Tibial nerve (tissue), 4 donors: Measurements from ENCODE around the gene TXN2. TPM values are rescaled to one million over a fixed set of nuclear protein-coding genes. Genes with fewer than 3 reads are reported as not detected.
"Not testable (repeated sequence)": the region's sequence is repeated elsewhere in the genome, so short reads cannot be mapped to it uniquely, and the experiment has no call there.

Experiments used
- DNase-seq, 2 donors: peaks; one replicate each; pipeline ENCODE4 v3.0.0-alpha.2; 2019; ENCODE audit warnings: low spot score in 2 of 2
- H3K27ac ChIP-seq, 4 donors: fragments of 200-600 bp; sonication (generic) in 3 of 4; one replicate each; pipeline ENCODE4 v1.5.1; 2017 to 2019; ENCODE audit warnings: mild to moderate bottlenecking in 1 of 4
- H3K27me3 ChIP-seq, 2 donors: fragments of 200-600 bp; sonication (generic) in 1 of 2; one replicate each; pipeline versions ENCODE4 v1.5.1 to v1.6.0; 2017 to 2019
- H3K36me3 ChIP-seq, 3 donors: fragments of 200-600 bp; sonication (generic); one replicate each; pipeline ENCODE4 v1.5.1; 2018 to 2019
- H3K4me1 ChIP-seq, 4 donors: fragments of 200-600 bp; sonication (generic) in 3 of 4; one replicate each; pipeline ENCODE4 v1.5.1; 2017 to 2019
- H3K4me3 ChIP-seq, 4 donors: fragments of 200-600 bp; sonication (generic) in 3 of 4; one replicate each; pipeline ENCODE4 v1.5.1; 2017 to 2019; ENCODE audit warnings: mild to moderate bottlenecking in 1 of 4, moderate library complexity in 1 of 4
- H3K9me3 ChIP-seq, 4 donors: fragments of 200-600 bp; sonication (generic) in 3 of 4; one replicate each; pipeline ENCODE4 v1.5.1; 2017 to 2019
- CTCF ChIP-seq, 5 experiments: fragments of 200-600 bp in 3 of 5; fragments of 450-650 bp in 2 of 5; sonication (generic) in 3 of 5; IDR thresholded peaks; one replicate each; pipeline ENCODE4 v1.5.1; 2016 to 2019; ENCODE audit warnings: antibody characterized with exemption in 5 of 5, mild to moderate bottlenecking in 3 of 5, moderate library complexity in 2 of 5
- EP300 ChIP-seq, 2 donors: sonication (generic); formaldehyde crosslinking; IDR thresholded peaks; one replicate each; pipeline ENCODE4 v1.6.1; 2017; ENCODE audit warnings: antibody characterized with exemption in 2 of 2, mild to moderate bottlenecking in 1 of 2
- POLR2A ChIP-seq, 2 donors: fragments of 450-650 bp; IDR thresholded peaks; one replicate each; pipeline ENCODE4 v1.6.1; 2017; ENCODE audit warnings: antibody characterized with exemption in 2 of 2, mild to moderate bottlenecking in 2 of 2, moderate library complexity in 2 of 2
- WGBS, 2 donors: methylation state at CpG; one replicate each; pipeline ENCODE4 v1.1.5; 2018; 5-methylcytosine and 5-hydroxymethylcytosine counted together
- total RNA-seq, 4 donors: library from RNA; depleted of rRNA; stranded (reverse); fragments of >200 nt; gene quantifications; one replicate each; pipeline ENCODE4 v1.1.0, GENCODE V29; 2016

Gene TXN2
- total RNA-seq, 4 donors from 2014 or later = 50.4 to 83.5 (median 68.0) TPM

GRCh38 chr22:36454916-36455570 lies 26.4 kb downstream of the TXN2 start:
- WGBS, 2 donors = 2% methylated on average over 33 to 56 of the region's 61 CpGs
- Histone ChIP-seq H3K27me3 (no peaks in the 10 kb centered on the region), H3K4me1 (peaks cover 0 to 47% (median 18%) of the 10 kb centered on the region in 4 donors), H3K27ac (peak overlapping the region; percentile 71 to 92 (median 78)), H3K36me3 (no peaks in the 10 kb centered on the region), H3K9me3 (no peaks in the 10 kb centered on the region), H3K4me3 (peak overlapping the region; percentile 36 to 55 (median 52))
- DNase-seq = peak; percentile 78 to 79
- TF ChIP-seq POLR2A (IDR thresholded peaks at IDR 0.05) (peak in 1 of 2 donors; percentile 66), CTCF (IDR thresholded peaks at IDR 0.05) (peak in 1 of 5 experiments; percentile 11), EP300 (IDR thresholded peaks at IDR 0.05) (peak in 1 of 2 donors; percentile 82)

GRCh38 chr22:36453855-36454378 lies 27.5 kb downstream of the TXN2 start:
- Histone ChIP-seq H3K9me3 (no peaks in the 10 kb centered on the region), H3K27me3 (no peaks in the 10 kb centered on the region), H3K4me1 (peaks cover 0 to 47% (median 18%) of the 10 kb centered on the region in 4 donors), H3K4me3 (no peak overlapping the region), H3K36me3 (no peaks in the 10 kb centered on the region), H3K27ac (peak overlapping the region in 3 of 4 donors; percentile 72 to 92 (median 84))
- TF ChIP-seq CTCF (IDR thresholded peaks at IDR 0.05) = no peak
- no peak for TF ChIP-seq POLR2A (IDR thresholded peaks at IDR 0.05)
- TF ChIP-seq EP300 (IDR thresholded peaks at IDR 0.05) = no peak
- WGBS, 2 donors = 94% methylated on average over 16 of the region's 16 CpGs
- DNase-seq = no peak

- not testable (repeated sequence) for H3K36me3 ChIP-seq, H3K9me3 ChIP-seq, H3K4me3 ChIP-seq, DNase-seq, H3K27me3 ChIP-seq
- H3K4me1 ChIP-seq = peaks cover 0 to 42% (median 18%) of the 10 kb centered on the region in 4 donors
- WGBS, 2 donors = 81% methylated on average over 5 of the region's 5 CpGs
- peak overlapping the region in 3 of 4 donors; percentile 13 to 92 (median 84) for H3K27ac ChIP-seq
These were observed 28.3 kb downstream of the TXN2 start for GRCh38 chr22:36452978-36453607.

DNA sequence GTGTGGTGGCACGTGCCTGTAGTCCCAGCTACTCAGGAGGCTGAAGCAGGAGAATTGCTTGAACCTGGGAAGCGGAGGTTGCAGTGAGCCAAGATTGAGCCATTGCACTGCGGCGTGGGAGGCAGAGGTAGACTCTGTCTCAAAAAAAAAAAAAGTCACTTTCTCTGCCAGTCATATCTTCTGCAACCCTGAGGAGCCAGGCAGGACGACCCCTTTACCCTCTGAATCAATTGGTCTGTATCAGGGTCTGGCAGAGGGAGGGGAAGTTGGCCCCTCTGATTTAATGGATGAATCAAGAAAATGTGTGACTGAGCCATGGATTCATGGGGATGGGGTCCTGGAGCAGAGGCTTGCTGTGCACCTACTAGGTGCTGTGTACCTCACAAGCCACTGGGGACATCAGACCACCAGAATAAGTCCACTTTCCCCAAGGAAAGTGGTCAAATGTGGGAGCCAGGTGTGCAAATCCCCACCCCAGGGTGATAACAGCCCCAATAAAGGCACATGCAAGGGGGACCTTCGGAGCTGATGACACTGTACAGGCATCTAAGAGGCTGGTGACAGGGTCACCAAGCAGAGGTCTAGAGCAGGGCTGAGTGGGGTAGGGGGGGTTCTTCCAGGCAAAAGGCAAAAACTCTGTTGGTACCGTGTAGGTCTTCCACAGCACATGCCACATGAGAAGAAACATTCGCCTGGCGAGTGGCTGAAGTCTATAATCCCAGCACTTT lies 29.0 kb downstream of the TXN2 start:
- Histone ChIP-seq H3K36me3 (no peaks in the 10 kb centered on the region), H3K9me3 (no peaks in the 10 kb centered on the region), H3K4me1 (peaks cover 0 to 35% (median 18%) of the 10 kb centered on the region in 4 donors), H3K27ac (peak overlapping the region in 3 of 4 donors; percentile 59 to 92 (median 66)), H3K27me3 (no peaks in the 10 kb centered on the region), H3K4me3 (no peak overlapping the region)
- no peak for DNase-seq
- 84 to 87% methylated on average over 9 of the region's 9 CpGs for WGBS, 2 donors
- TF ChIP-seq CTCF (IDR thresholded peaks at IDR 0.05) (no peak), EP300 (IDR thresholded peaks at IDR 0.05) (no peak), POLR2A (IDR thresholded peaks at IDR 0.05) (no peak)

DNA sequence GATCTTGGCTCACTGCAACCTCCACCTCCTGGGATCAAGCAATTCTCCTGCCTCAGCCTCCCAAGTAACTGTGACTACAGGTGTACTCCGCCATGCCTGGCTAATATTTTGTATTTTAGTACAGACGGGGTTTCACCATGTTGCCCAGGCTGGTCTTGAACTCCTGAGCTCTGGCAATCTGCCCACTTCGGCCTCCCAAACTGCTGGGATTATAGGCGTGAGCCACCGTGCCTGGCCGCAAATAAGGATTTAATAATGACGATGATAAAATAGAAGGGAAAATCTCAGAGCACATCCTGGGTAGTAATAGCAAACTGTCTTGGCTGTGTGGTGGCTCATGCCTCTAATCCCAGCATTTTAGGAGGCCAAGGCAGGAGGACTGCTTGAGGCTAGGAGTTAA lies 30.5 kb downstream of the TXN2 start:
- H3K9me3 ChIP-seq, H3K4me3 ChIP-seq, H3K27me3 ChIP-seq, H3K36me3 ChIP-seq, DNase-seq: not testable (repeated sequence)
- peak overlapping the region in 3 of 4 donors; percentile 59 to 92 (median 66) for H3K27ac ChIP-seq
- 91 to 96% methylated on average over 7 of the region's 7 CpGs for WGBS, 2 donors
- peaks cover 0 to 35% (median 18%) of the 10 kb centered on the region in 4 donors for H3K4me1 ChIP-seq
